GM10266 (cell line): Measurements from ENCODE around the gene DPF1.

Experiments
- DNase-seq: peaks from one replicate; pipeline ENCODE4 v3.0.0; 2012; ENCODE audit errors: extremely low spot score
- CTCF ChIP-seq: IDR thresholded peaks from 2 replicates; pipeline ENCODE4 v1.5.1; 2012; ENCODE audit warnings: mild to moderate bottlenecking, low read depth; ENCODE audit not compliant: control insufficient read depth, insufficient read depth; ENCODE audit errors: missing control alignments

DPF1 gene

GRCh38 chr19:38170334-38170733 lies 53.7 kb downstream of the DPF1 start:
- no peak for DNase-seq
- TF ChIP-seq CTCF: no peak

- no peak for TF ChIP-seq CTCF
- no peak for DNase-seq
Measured at GRCh38 chr19:38168637-38169036, 55.4 kb downstream of the DPF1 start.

- no peak for DNase-seq
- TF ChIP-seq CTCF: no peak
Measured at GRCh38 chr19:38165335-38165734, 58.7 kb downstream of the DPF1 start.

GRCh38 chr19:38164526-38164925 lies 59.5 kb downstream of the DPF1 start:
- no peak for TF ChIP-seq CTCF
- no peak for DNase-seq

- TF ChIP-seq CTCF: no peak
Measured at GRCh38 chr19:38163419-38164290, 60.4 kb downstream of the DPF1 start.

GRCh38 chr19:38162632-38163031 lies 61.4 kb downstream of the DPF1 start:
- TF ChIP-seq CTCF: no peak
- DNase-seq: no peak

More at GRCh38 chr19:38163419-38164290, 60.4 kb downstream of the DPF1 start:
- no peak for DNase-seq

GRCh38 chr19:38162094-38162493 lies 61.9 kb downstream of the DPF1 start:
- no peak for TF ChIP-seq CTCF

More at GRCh38 chr19:38162094-38162493, 61.9 kb downstream of the DPF1 start:
- DNase-seq: no peak
